Measurements from ENCODE around the gene USP48.
A peak's percentile ranks its signal among the peaks of the same experiment; 100 is the strongest.

USP48 gene

GRCh38 chr1:21705303-21705980 is 77.5 kb downstream of the USP48 start:
- TF ChIP-seq CTCF (IDR thresholded peaks at IDR 0.05; ENCODE audit: extremely low read depth, insufficient read depth, missing control alignments) = no peak
- no peak for DNase-seq (ENCODE audit: low spot score)
- in situ Hi-C loops (cut with MboI; ENCODE audit: low pct_unique_long_range_greater_than_20kb, low sequenced_read_pairs, unreplicated experiment) = loop anchor here (25.0 kb wide), 1 partner anchor 257 kb away; no protein-coding TSS in a partner anchor

- no peak for DNase-seq (ENCODE audit: low spot score)
- in situ Hi-C loops (cut with MboI; ENCODE audit: low pct_unique_long_range_greater_than_20kb, low sequenced_read_pairs, unreplicated experiment) = loop anchor here (25.0 kb wide), 1 partner anchor 258 kb away; no protein-coding TSS in a partner anchor
- no peak for TF ChIP-seq CTCF (IDR thresholded peaks at IDR 0.05; ENCODE audit: extremely low read depth, insufficient read depth, missing control alignments)
Measured at GRCh38 chr1:21704145-21704544, 78.8 kb downstream of the USP48 start.

- peak; percentile 42 for TF ChIP-seq CTCF (IDR thresholded peaks at IDR 0.05; ENCODE audit: extremely low read depth, insufficient read depth, missing control alignments)
- DNase-seq (ENCODE audit: low spot score) = no peak
- in situ Hi-C loops (cut with MboI; ENCODE audit: low pct_unique_long_range_greater_than_20kb, low sequenced_read_pairs, unreplicated experiment) = loop anchor here (25.0 kb wide), 1 partner anchor 259 kb away; no protein-coding TSS in a partner anchor
Measured at GRCh38 chr1:21703318-21703963, 79.5 kb downstream of the USP48 start.

- in situ Hi-C loops (cut with MboI; ENCODE audit: low pct_unique_long_range_greater_than_20kb, low sequenced_read_pairs, unreplicated experiment) = loop anchor here (25.0 kb wide), 1 partner anchor 260 kb away; no protein-coding TSS in a partner anchor
- TF ChIP-seq CTCF (IDR thresholded peaks at IDR 0.05; ENCODE audit: extremely low read depth, insufficient read depth, missing control alignments) = no peak
- no peak for DNase-seq (ENCODE audit: low spot score)
Measured at GRCh38 chr1:21702780-21703179, 80.2 kb downstream of the USP48 start.

GRCh38 chr1:21701401-21701800 is 81.5 kb downstream of the USP48 start:
- TF ChIP-seq CTCF (IDR thresholded peaks at IDR 0.05; ENCODE audit: extremely low read depth, insufficient read depth, missing control alignments) = no peak
- in situ Hi-C loops (cut with MboI; ENCODE audit: low pct_unique_long_range_greater_than_20kb, low sequenced_read_pairs, unreplicated experiment) = loop anchor here (25.0 kb wide), 1 partner anchor 261 kb away; no protein-coding TSS in a partner anchor
- DNase-seq (ENCODE audit: low spot score) = no peak

GRCh38 chr1:21700094-21700493 is 82.9 kb downstream of the USP48 start:
- in situ Hi-C loops (cut with MboI; ENCODE audit: low pct_unique_long_range_greater_than_20kb, low sequenced_read_pairs, unreplicated experiment) = loop anchor here (25.0 kb wide), 1 partner anchor 262 kb away; no protein-coding TSS in a partner anchor
- no peak for TF ChIP-seq CTCF (IDR thresholded peaks at IDR 0.05; ENCODE audit: extremely low read depth, insufficient read depth, missing control alignments)
- no peak for DNase-seq (ENCODE audit: low spot score)

Data from GM13977 (cell line).